Measurements from ENCODE around the gene HEXIM2. TPM values are rescaled to one million over a fixed set of nuclear protein-coding genes. Genes with fewer than 3 reads are reported as not detected.
A peak's percentile ranks its signal among the peaks of the same experiment; 100 is the strongest.

The HEXIM2 gene
- total and polyA plus RNA-seq, 2 of the 13 experiments (the other 11 are each of a cell fraction or from before 2014, with no cell fraction given) = 27.1 to 32.4 TPM

DNA sequence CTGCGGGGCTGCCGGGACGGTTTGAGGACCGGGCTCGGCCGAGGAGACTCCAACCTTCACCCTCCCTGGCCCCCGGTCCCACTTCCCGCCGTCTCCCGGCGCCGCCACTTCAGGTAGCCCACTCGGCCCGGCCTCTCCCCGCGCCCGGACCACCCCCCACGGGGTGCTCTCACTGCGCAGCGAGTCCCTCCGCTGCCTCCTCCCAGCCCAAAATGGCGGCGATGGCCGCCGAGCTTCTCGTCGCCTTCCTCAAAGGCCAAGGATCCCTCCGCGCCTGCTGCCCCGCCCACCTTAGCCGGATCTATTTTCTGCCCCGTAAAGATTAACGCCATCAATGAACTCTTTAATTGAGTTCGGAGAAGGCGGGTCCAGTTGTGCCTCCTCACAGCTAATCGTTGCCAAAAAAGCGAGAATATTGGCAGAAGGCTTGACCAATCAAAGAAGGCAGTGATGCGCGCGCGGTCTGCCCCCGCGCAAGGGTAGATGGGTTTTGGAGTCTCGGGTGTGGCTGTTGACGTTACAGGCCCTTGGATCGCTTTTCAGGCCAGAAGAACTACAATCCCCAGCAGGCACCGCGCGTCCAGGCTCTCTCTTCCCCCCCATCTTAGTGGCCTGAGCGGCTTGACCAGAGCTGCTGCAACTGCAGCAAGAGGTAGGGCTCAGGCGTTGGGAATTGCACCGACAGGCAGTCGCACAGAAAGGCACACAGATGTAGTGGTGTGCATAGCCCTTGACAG is at the start of gene HEXIM2 (continued):
- TF ChIP-seq, protein P1, sequence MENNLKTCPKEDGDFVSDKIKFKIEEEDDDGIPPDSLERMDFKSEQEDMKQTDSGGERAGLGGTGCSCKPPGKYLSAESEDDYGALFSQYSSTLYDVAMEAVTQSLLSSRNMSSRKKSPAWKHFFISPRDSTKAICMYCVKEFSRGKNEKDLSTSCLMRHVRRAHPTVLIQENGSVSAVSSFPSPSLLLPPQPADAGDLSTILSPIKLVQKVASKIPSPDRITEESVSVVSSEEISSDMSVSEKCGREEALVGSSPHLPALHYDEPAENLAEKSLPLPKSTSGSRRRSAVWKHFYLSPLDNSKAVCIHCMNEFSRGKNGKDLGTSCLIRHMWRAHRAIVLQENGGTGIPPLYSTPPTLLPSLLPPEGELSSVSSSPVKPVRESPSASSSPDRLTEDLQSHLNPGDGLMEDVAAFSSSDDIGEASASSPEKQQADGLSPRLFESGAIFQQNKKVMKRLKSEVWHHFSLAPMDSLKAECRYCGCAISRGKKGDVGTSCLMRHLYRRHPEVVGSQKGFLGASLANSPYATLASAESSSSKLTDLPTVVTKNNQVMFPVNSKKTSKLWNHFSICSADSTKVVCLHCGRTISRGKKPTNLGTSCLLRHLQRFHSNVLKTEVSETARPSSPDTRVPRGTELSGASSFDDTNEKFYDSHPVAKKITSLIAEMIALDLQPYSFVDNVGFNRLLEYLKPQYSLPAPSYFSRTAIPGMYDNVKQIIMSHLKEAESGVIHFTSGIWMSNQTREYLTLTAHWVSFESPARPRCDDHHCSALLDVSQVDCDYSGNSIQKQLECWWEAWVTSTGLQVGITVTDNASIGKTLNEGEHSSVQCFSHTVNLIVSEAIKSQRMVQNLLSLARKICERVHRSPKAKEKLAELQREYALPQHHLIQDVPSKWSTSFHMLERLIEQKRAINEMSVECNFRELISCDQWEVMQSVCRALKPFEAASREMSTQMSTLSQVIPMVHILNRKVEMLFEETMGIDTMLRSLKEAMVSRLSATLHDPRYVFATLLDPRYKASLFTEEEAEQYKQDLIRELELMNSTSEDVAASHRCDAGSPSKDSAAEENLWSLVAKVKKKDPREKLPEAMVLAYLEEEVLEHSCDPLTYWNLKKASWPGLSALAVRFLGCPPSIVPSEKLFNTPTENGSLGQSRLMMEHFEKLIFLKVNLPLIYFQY (CRISPR knock-in tag; IDR thresholded peaks at IDR 0.05; ENCODE audit: borderline replicate concordance) = no peak
- TF ChIP-seq ETV5 (CRISPR knock-in tag; IDR thresholded peaks at IDR 0.05; ENCODE audit: borderline replicate concordance) = peak; percentile 31; the same call in 1 of the 2 replicates
- TF ChIP-seq TCF7 (IDR thresholded peaks at IDR 0.05; ENCODE audit: low read depth) = peak; percentile 37; the same call in 1 of the 2 replicates
- TF ChIP-seq, protein P2, sequence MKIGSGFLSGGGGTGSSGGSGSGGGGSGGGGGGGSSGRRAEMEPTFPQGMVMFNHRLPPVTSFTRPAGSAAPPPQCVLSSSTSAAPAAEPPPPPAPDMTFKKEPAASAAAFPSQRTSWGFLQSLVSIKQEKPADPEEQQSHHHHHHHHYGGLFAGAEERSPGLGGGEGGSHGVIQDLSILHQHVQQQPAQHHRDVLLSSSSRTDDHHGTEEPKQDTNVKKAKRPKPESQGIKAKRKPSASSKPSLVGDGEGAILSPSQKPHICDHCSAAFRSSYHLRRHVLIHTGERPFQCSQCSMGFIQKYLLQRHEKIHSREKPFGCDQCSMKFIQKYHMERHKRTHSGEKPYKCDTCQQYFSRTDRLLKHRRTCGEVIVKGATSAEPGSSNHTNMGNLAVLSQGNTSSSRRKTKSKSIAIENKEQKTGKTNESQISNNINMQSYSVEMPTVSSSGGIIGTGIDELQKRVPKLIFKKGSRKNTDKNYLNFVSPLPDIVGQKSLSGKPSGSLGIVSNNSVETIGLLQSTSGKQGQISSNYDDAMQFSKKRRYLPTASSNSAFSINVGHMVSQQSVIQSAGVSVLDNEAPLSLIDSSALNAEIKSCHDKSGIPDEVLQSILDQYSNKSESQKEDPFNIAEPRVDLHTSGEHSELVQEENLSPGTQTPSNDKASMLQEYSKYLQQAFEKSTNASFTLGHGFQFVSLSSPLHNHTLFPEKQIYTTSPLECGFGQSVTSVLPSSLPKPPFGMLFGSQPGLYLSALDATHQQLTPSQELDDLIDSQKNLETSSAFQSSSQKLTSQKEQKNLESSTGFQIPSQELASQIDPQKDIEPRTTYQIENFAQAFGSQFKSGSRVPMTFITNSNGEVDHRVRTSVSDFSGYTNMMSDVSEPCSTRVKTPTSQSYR (CRISPR knock-in tag; IDR thresholded peaks at IDR 0.05; ENCODE audit: borderline replicate concordance) = peak; percentile 83
- peak; percentile 15 for TF ChIP-seq JUN (CRISPR knock-in tag; IDR thresholded peaks at IDR 0.05)
- no peak for TF ChIP-seq ZNF75D (CRISPR knock-in tag; IDR thresholded peaks at IDR 0.05; ENCODE audit: borderline replicate concordance)
- no peak for TF ChIP-seq HNRNPK (IDR thresholded peaks at IDR 0.05; ENCODE audit: low read depth, low read length, poor library complexity, severe bottlenecking)
- no peak; the same call in 1 of the 2 replicates for TF ChIP-seq ZBTB7A (CRISPR knock-in tag; IDR thresholded peaks at IDR 0.05)
- peak; percentile 52; the same call in 1 of the 2 replicates for TF ChIP-seq ZBTB20 (CRISPR knock-in tag; IDR thresholded peaks at IDR 0.05; ENCODE audit: borderline replicate concordance, low read depth)
- TF ChIP-seq, protein P3, sequence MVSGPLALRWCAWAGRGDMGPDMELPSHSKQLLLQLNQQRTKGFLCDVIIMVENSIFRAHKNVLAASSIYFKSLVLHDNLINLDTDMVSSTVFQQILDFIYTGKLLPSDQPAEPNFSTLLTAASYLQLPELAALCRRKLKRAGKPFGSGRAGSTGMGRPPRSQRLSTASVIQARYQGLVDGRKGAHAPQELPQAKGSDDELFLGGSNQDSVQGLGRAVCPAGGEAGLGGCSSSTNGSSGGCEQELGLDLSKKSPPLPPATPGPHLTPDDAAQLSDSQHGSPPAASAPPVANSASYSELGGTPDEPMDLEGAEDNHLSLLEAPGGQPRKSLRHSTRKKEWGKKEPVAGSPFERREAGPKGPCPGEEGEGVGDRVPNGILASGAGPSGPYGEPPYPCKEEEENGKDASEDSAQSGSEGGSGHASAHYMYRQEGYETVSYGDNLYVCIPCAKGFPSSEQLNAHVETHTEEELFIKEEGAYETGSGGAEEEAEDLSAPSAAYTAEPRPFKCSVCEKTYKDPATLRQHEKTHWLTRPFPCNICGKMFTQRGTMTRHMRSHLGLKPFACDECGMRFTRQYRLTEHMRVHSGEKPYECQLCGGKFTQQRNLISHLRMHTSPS (CRISPR knock-in tag; IDR thresholded peaks at IDR 0.05; ENCODE audit: low read depth) = 0 out of 2 replicates have a peak, but pooled peaks have one; percentile 6
- TF ChIP-seq REPIN1 (CRISPR knock-in tag; IDR thresholded peaks at IDR 0.05; ENCODE audit: borderline replicate concordance, low read depth) = peak; percentile 69
- TF ChIP-seq HNF4G (IDR thresholded peaks at IDR 0.05; ENCODE audit: borderline replicate concordance, low read depth, low read length) = peak; percentile 30; the same call in 1 of the 2 replicates
- no peak for TF ChIP-seq HNF4G (CRISPR knock-in tag; IDR thresholded peaks at IDR 0.05; ENCODE audit: borderline replicate concordance, low read depth)
- TF ChIP-seq, protein P4, sequence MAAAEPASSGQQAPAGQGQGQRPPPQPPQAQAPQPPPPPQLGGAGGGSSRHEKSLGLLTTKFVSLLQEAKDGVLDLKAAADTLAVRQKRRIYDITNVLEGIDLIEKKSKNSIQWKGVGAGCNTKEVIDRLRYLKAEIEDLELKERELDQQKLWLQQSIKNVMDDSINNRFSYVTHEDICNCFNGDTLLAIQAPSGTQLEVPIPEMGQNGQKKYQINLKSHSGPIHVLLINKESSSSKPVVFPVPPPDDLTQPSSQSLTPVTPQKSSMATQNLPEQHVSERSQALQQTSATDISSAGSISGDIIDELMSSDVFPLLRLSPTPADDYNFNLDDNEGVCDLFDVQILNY (CRISPR knock-in tag; conservative IDR thresholded peaks at IDR 0.05) = peak; percentile 39; the same call in 1 of the 2 replicates
- TF ChIP-seq WIZ (CRISPR knock-in tag; IDR thresholded peaks at IDR 0.05) = no peak
- TF ChIP-seq SYNCRIP (IDR thresholded peaks at IDR 0.05; ENCODE audit: insufficient read depth, low read depth, low read length) = no peak
- TF ChIP-seq ZNF616 (CRISPR knock-in tag; IDR thresholded peaks at IDR 0.05; ENCODE audit: low read depth) = peak; percentile 60; the same call in 1 of the 2 replicates
- TF ChIP-seq, protein P5, sequence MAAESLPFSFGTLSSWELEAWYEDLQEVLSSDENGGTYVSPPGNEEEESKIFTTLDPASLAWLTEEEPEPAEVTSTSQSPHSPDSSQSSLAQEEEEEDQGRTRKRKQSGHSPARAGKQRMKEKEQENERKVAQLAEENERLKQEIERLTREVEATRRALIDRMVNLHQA (CRISPR knock-in tag; IDR thresholded peaks at IDR 0.05) = no peak
